Caki2 (cell line): Measurements from ENCODE around the gene PIP5KL1. TPM values are rescaled to one million over a fixed set of nuclear protein-coding genes. Genes with fewer than 3 reads are reported as not detected.

Source experiments
- DNase-seq: peaks from one replicate; pipeline ENCODE4 v3.0.0-alpha.2; 2015; ENCODE audit warnings: low read depth
- in situ Hi-C: cut with HindIII; loops from 2 replicates; pipeline ENCODE4 v1.10.0; 2016; ENCODE audit warnings: low sequenced_read_pairs, low pct_unique_long_range_greater_than_20kb, mixed read lengths
- total RNA-seq: library from RNA; depleted of rRNA; stranded (reverse); fragments of >200 nt; shearing (Covaris generic); gene quantifications from 2 replicates; pipeline ENCODE4 v1.2.3, GENCODE V29; 2014; ENCODE audit warnings: low replicate concordance

Gene PIP5KL1
- total RNA-seq, 1 experiment from 2014 or later, result 6.2 TPM

GRCh38 chr9:127938298-127938690 lies 7.7 kb upstream of the PIP5KL1 start:
- in situ Hi-C loops, result no loop called here
- DNase-seq, result no peak

- in situ Hi-C loops, result no loop called here
- peak; percentile 81 for DNase-seq
Observed at GRCh38 chr9:127937388-127938297, 7.1 kb upstream of the PIP5KL1 start, which contains the start of gene DPM2. Gene DPM2, minus strand, starts transcription at chr9:127937854. Its CDS starts 34 bp downstream, at chr9:127937820.

GRCh38 chr9:127937056-127937387 lies 6.4 kb upstream of the PIP5KL1 start:
- DNase-seq, result no peak
- in situ Hi-C loops, result no loop called here

- in situ Hi-C loops, result no loop called here
- DNase-seq, result no peak
Observed at GRCh38 chr9:127936347-127936852, 5.8 kb upstream of the PIP5KL1 start.

- in situ Hi-C loops, result no loop called here
- DNase-seq, result no peak
Observed at GRCh38 chr9:127935765-127936221, 5.2 kb upstream of the PIP5KL1 start.

- in situ Hi-C loops, result no loop called here
- no peak for DNase-seq
Observed at GRCh38 chr9:127934986-127935385, 4.4 kb upstream of the PIP5KL1 start.

- in situ Hi-C loops, result no loop called here
Observed at GRCh38 chr9:127934248-127934647, 3.7 kb upstream of the PIP5KL1 start.

GRCh38 chr9:127931092-127931881 lies 710 bp upstream of the PIP5KL1 start:
- in situ Hi-C loops, result no loop called here
- peak; percentile 93 for DNase-seq

More at GRCh38 chr9:127934248-127934647, 3.7 kb upstream of the PIP5KL1 start:
- DNase-seq, result no peak

- no peak for DNase-seq
- in situ Hi-C loops, result no loop called here
Observed at GRCh38 chr9:127929625-127929979, 975 bp downstream of the PIP5KL1 start.

GRCh38 chr9:127928676-127929624 lies 1.6 kb downstream of the PIP5KL1 start:
- DNase-seq, result no peak
- in situ Hi-C loops, result no loop called here

- no peak for DNase-seq
- in situ Hi-C loops, result no loop called here
Observed at GRCh38 chr9:127927988-127928675, 2.4 kb downstream of the PIP5KL1 start.

- in situ Hi-C loops, result no loop called here
- no peak for DNase-seq
Observed at GRCh38 chr9:127927201-127927987, 3.2 kb downstream of the PIP5KL1 start.

- DNase-seq, result no peak
- in situ Hi-C loops, result no loop called here
Observed at GRCh38 chr9:127926906-127927200, 3.7 kb downstream of the PIP5KL1 start.

GRCh38 chr9:127925959-127926905 lies 4.3 kb downstream of the PIP5KL1 start:
- DNase-seq, result no peak
- in situ Hi-C loops, result no loop called here

GRCh38 chr9:127924736-127925444 lies 5.7 kb downstream of the PIP5KL1 start:
- no peak for DNase-seq
- in situ Hi-C loops, result no loop called here
